ENCODE measurements around the gene AJAP1.

AJAP1 gene

DNA sequence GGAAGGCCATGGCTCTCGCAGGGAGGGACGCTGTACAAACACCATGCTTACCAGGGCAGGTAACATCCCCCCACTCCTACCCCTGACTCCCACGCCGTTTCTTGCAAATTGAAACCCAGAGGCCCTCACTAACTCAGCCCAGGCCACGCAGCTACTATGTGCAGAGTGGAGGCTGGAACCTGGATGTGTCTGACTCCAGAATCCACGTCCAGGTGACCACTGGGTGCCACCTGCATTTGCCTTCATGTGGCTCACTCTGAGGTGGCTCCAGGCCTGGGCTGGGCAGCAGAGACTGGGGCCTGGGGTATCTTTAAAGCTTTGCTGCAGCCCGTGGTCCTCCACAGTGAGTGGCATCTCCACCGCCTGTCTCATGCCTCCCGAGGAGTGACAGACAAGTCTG is 29.6 kb upstream of the AJAP1 start:
- no peak for TF ChIP-seq ZFX (IDR thresholded peaks at IDR 0.05; ENCODE audit: borderline replicate concordance)
- TF ChIP-seq, protein P1, sequence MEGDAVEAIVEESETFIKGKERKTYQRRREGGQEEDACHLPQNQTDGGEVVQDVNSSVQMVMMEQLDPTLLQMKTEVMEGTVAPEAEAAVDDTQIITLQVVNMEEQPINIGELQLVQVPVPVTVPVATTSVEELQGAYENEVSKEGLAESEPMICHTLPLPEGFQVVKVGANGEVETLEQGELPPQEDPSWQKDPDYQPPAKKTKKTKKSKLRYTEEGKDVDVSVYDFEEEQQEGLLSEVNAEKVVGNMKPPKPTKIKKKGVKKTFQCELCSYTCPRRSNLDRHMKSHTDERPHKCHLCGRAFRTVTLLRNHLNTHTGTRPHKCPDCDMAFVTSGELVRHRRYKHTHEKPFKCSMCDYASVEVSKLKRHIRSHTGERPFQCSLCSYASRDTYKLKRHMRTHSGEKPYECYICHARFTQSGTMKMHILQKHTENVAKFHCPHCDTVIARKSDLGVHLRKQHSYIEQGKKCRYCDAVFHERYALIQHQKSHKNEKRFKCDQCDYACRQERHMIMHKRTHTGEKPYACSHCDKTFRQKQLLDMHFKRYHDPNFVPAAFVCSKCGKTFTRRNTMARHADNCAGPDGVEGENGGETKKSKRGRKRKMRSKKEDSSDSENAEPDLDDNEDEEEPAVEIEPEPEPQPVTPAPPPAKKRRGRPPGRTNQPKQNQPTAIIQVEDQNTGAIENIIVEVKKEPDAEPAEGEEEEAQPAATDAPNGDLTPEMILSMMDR (IDR thresholded peaks at IDR 0.05) = no peak
- no peak overlapping the region for H3K27ac ChIP-seq

DNA sequence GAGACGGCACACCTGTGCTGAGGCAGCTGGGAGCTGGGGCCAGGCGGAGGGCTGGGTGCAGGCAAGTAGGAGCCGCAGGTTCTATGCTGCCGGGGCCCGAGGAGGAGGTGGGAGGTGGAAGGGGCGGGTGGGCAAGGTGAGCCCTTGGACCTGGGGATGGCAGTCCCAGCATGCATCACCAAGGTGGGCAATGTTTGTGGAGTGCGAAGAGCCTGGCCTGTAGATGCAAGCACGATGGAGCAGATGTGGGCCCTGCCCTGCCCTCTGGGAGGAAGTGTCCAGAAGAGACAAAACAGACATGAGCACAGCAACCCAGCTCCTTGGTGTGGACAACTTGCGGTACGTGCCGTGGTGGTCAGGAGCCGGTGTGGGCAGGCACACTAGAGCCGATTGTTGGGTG is 28.3 kb upstream of the AJAP1 start:
- TF ChIP-seq ZFX (IDR thresholded peaks at IDR 0.05; ENCODE audit: borderline replicate concordance) = no peak
- TF ChIP-seq, protein P1 (IDR thresholded peaks at IDR 0.05) = no peak
- H3K27ac ChIP-seq = no peak overlapping the region

DNA sequence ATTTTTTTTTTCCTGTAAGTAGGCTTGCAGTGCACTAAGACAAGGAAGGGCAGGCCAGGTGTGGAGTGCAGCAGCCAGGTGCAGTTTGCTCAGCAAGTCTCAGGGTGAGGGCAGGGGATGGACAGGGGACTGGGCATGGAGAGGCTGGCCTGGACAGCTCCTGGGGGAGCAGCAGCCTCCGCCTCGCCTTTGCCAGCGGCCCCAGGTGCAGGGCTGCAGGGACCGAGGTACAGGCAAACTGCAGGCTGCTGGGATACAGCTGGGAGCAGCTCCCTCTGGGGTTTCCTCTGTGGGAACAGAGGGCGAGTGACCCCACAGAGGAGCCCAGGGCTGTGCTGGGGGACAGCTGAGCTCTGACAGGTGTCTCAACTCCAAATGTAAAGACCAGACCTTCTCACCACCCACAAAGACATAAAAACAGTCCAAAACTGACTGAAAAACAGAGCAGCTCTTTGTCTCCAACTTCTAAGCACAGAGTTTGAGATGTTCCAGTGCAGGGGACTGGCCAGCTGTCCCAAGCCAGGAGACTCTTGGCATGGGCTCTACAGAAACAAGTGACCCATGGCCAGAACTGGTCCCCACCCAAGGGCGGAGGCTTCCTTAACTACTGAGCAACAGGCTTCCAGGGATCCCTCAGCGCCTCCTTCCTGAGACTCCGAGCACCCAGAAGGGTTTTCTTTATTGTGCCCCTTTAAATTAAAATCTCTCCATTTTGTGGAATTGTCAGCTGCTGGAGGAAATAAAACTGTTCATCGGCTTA is 27.7 kb upstream of the AJAP1 start:
- no peak overlapping the region for H3K27ac ChIP-seq
- TF ChIP-seq, protein P1 (IDR thresholded peaks at IDR 0.05) = no peak
- TF ChIP-seq ZFX (IDR thresholded peaks at IDR 0.05; ENCODE audit: borderline replicate concordance) = no peak

DNA sequence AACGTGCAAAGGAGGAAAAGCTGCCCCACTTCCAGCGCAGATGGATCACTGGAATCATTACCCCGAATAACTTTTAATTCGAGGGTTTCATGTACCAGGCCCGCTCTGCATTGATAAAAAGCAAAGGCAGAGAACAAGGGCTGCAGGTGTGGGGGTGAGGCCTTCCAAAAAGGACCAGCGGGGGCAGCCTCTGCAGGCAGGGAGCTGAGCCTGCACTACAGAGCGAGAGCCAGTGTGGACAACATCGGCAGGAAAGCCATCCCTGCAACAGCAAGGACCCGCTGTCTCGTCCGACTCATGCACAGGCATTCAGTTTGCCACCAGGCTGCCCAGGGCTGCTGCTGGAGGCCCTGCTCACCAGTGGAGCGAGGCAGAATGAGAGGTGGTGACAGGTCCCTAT is 27.1 kb upstream of the AJAP1 start:
- TF ChIP-seq ZFX (IDR thresholded peaks at IDR 0.05; ENCODE audit: borderline replicate concordance) = no peak
- TF ChIP-seq, protein P1 (IDR thresholded peaks at IDR 0.05) = no peak
- no peak overlapping the region for H3K27ac ChIP-seq

DNA sequence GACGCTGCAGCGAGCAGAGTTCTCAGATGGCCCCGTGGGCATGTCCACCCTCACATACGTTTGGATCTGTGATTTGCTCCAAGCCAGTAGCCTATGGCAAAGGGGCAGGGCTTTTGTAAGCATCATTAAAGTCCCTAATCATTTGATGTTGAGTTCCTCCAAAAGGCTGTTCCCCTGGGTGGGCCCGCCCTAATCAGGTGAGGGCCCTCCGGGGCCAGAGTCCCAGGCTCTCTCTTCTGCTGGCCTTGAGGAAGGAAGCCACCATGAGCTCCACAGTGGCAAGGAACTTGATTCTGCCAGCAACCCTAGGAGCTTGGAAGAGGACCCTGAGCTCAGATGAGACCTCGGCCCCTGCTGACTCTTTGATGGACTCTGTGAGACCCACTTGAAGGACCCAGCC is 25.4 kb upstream of the AJAP1 start:
- no peak overlapping the region for H3K27ac ChIP-seq
- TF ChIP-seq, protein P1 (IDR thresholded peaks at IDR 0.05) = no peak
- no peak for TF ChIP-seq ZFX (IDR thresholded peaks at IDR 0.05; ENCODE audit: borderline replicate concordance)

DNA sequence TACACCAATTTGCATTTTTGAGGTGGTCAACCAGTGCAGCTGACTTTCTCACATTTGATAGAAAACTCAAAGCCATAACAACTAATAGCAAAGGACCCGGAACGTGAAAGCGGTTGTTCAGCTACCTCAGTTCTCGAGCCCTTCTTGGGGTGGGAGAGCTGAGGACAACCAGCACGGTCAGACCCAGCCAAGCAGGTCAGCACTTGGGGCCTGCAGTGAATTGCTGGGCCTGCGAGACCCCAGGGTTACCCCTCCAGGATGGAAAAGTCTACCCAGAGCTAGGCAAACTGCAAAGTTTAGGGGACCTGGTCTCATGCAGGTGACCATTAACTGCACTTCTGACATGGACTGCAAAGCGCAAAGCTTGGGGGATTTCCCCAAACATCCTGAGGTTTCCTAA is 23.8 kb upstream of the AJAP1 start:
- H3K27ac ChIP-seq = no peak overlapping the region
- TF ChIP-seq ZFX (IDR thresholded peaks at IDR 0.05; ENCODE audit: borderline replicate concordance) = no peak

DNA sequence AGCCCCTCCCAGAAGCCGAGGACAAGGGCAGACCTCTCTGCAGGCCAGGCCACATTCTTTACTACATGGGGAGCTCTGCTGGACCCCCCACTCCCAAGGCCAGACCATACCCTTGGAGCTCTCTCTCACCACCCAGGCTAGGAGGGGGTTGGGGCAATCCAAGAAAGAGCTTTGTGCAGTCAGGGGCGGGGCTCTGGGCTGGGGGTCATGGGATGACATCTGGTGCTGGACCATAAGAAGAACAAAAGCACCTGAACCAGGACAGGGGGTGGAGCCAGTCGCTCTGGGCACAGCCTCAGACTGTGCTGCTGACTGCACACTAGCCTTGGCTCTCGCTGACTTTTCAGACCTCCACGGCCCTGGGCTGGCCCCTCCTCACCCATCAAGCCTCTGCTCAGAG is 23.1 kb upstream of the AJAP1 start:
- TF ChIP-seq, protein P1 (IDR thresholded peaks at IDR 0.05) = no peak
- TF ChIP-seq ZFX (IDR thresholded peaks at IDR 0.05; ENCODE audit: borderline replicate concordance) = no peak
- H3K27ac ChIP-seq = no peak overlapping the region

DNA sequence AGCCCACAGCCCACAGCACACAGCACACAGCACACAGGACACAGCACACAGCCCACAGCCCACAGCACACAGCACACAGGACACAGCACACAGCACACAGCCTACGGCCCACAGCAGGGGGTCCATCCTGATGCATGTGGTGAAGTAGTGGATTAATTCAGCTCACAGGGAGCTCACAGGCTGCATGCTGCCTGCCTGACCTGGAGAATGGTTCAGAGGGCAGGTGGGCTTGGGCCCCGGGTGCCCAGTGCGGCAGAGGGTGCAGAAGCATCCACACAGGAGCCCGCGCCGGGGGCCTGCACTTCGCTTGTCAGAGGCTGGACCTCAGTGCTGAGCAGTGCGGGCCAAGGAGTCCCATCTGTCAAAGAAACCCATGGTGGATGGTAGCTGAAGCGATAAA is 21.1 kb upstream of the AJAP1 start:
- no peak for TF ChIP-seq ZFX (IDR thresholded peaks at IDR 0.05; ENCODE audit: borderline replicate concordance)
- TF ChIP-seq, protein P1 (IDR thresholded peaks at IDR 0.05) = no peak
- no peak overlapping the region for H3K27ac ChIP-seq
